Endothelial cell of umbilical vein (primary cell): Measurements from ENCODE around the gene CLDN7.

Experiments used
- CTCF ChIP-seq, 2 donors: IDR thresholded peaks; 1 replicate in 1 of 2; 2 replicates in 1 of 2; pipeline ENCODE4 v1.5.1; 2011; ENCODE audit warnings: low read length in 2 of 2, mild to moderate bottlenecking in 2 of 2, moderate library complexity in 2 of 2, control low read depth in 1 of 2, inconsistent platforms in 1 of 2, low read depth in 1 of 2; ENCODE audit not compliant: insufficient read depth in 1 of 2; ENCODE audit errors: extremely low read depth in 1 of 2
- GATA2 ChIP-seq: IDR thresholded peaks from 2 replicates; pipeline ENCODE4 v1.7.0; 2011; ENCODE audit warnings: low read depth, mild to moderate bottlenecking, moderate library complexity, mixed read lengths, low read length; ENCODE audit not compliant: insufficient read length, insufficient read depth
- POLR2AphosphoS5 ChIP-seq: IDR thresholded peaks from 2 replicates; pipeline ENCODE4 v1.6.1; 2012; ENCODE audit warnings: low read depth, mild to moderate bottlenecking, control low read depth, low read length, moderate library complexity; ENCODE audit not compliant: insufficient read depth

DNA sequence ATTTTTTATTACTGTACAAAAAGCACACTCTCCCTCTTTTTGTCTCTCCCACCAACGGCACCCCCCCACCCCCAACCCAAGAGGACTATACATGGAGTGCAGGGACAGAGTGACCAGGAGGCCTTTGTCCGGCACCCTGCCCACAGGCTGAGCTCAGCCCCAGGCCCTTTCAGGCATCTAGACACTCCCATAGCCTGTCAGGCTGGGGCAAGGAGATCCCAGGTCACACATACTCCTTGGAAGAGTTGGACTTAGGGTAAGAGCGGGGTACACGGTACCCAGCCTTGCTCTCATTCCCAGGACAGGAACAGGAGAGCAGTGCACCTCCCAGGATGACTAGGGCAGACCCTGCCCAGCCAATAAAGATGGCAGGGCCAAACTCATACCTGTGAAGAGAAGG, 2.1 kb downstream of the CLDN7 start:
- TF ChIP-seq CTCF (IDR thresholded peaks at IDR 0.05; ENCODE audit: extremely low read depth in 1 of 2, insufficient read depth in 1 of 2, low read depth in 1 of 2, low read length in 2 of 2) (no peak), POLR2AphosphoS5 (peak; percentile 4), GATA2 (no peak)
